DND-41 (cell line): ENCODE results near the gene PTGFRN.

Source experiments
- ATAC-seq: fragments of 200-7000 bp; cut with Tn5 transposase; 3 replicates; pipeline ENCODE4 v1.9.1; 2021; ENCODE audit warnings: low read depth; ENCODE audit not compliant: insufficient read depth
- DNase-seq: peaks from one replicate; pipeline ENCODE4 v3.0.0-alpha.2; 2020
- H2AFZ ChIP-seq: 2 replicates; pipeline ENCODE4 v1.6.0; 2012; ENCODE audit warnings: low read depth, low read length
- H3K27ac ChIP-seq: 2 replicates; pipeline ENCODE4 v1.5.1; 2012; ENCODE audit warnings: low read length, inconsistent platforms
- H3K27me3 ChIP-seq: fragments of 200-600 bp; sonication (generic); 2 replicates; pipeline ENCODE4 v1.6.0; 2012; ENCODE audit warnings: low read length, mild to moderate bottlenecking, inconsistent platforms; ENCODE audit not compliant: insufficient read depth, poor library complexity
- H3K36me3 ChIP-seq: 2 replicates; pipeline ENCODE4 v1.5.1; 2012; ENCODE audit warnings: low read length, inconsistent platforms; ENCODE audit not compliant: insufficient read depth
- H3K4me1 ChIP-seq: 2 replicates; pipeline ENCODE4 v1.5.1; 2012; ENCODE audit warnings: mild to moderate bottlenecking, low read length; ENCODE audit not compliant: insufficient read depth
- H3K4me2 ChIP-seq: 2 replicates; pipeline ENCODE4 v1.6.0; 2012; ENCODE audit warnings: mild to moderate bottlenecking, moderate library complexity, low read length, inconsistent platforms; ENCODE audit not compliant: insufficient read depth
- H3K4me3 ChIP-seq, 2 experiments: fragments of 200-600 bp in 1 of 2; shearing (Covaris generic) in 1 of 2; 2 replicates each; pipeline ENCODE4 v1.5.1; 2012 to 2016; ENCODE audit warnings: inconsistent platforms in 2 of 2, low read length in 2 of 2, mild to moderate bottlenecking in 2 of 2, low read depth in 1 of 2, moderate library complexity in 1 of 2
- H3K79me2 ChIP-seq: 2 replicates; pipeline ENCODE4 v1.6.0; 2012; ENCODE audit warnings: low read length, inconsistent platforms; ENCODE audit not compliant: insufficient read depth
- H3K9ac ChIP-seq: 2 replicates; pipeline ENCODE4 v1.6.0; 2012; ENCODE audit warnings: low read depth, mild to moderate bottlenecking, inconsistent platforms, low read length, moderate library complexity
- H3K9me3 ChIP-seq: 2 replicates; pipeline ENCODE4 v1.5.1; 2012; ENCODE audit warnings: low read length, moderate library complexity, mild to moderate bottlenecking, inconsistent platforms; ENCODE audit not compliant: insufficient read depth, severe bottlenecking
- H4K20me1 ChIP-seq: 2 replicates; pipeline ENCODE4 v1.6.0; 2012; ENCODE audit warnings: low read length; ENCODE audit not compliant: insufficient read depth
- EZH2 ChIP-seq: IDR thresholded peaks from 3 replicates; pipeline ENCODE4 v1.6.1; 2012; ENCODE audit warnings: borderline replicate concordance, low read depth, mild to moderate bottlenecking, moderate library complexity, low read length, inconsistent platforms; ENCODE audit not compliant: severe bottlenecking
- TF ChIP-seq, protein P1 (sequence below): IDR thresholded peaks from 2 replicates; pipeline ENCODE4 v1.5.1; 2012; ENCODE audit warnings: borderline replicate concordance, low read length, moderate library complexity, mild to moderate bottlenecking; ENCODE audit not compliant: poor library complexity, severe bottlenecking; ENCODE audit errors: extremely low read depth

Gene PTGFRN

DNA sequence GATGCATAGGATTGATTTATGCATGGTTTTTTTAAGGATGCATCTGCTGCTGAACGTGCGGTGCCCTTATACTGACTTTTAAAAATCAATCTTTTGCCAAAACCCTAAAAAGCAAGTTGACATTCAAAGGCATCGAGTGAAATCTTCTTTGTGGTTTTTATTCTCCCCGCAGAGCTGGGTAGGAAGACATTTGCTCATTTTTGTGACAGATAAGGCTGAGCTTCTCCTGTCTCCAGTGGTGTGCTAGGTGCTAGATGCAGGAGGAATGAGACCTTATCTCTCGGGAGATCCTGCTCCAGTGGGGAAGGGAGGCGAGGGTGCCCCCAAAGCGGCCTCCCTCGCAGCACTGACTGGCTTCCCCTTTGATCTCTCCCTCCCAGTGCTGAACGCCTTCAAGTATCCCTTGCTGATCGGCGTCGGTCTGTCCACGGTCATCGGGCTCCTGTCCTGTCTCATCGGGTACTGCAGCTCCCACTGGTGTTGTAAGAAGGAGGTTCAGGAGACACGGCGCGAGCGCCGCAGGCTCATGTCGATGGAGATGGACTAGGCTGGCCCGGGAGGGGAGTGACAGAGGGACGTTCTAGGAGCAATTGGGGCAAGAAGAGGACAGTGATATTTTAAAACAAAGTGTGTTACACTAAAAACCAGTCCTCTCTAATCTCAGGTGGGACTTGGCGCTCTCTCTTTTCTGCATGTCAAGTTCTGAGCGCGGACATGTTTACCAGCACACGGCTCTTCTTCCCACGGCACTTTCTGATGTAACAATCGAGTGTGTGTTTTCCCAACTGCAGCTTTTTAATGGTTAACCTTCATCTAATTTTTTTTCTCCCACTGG is 76.9 kb downstream of the PTGFRN start:
- TF ChIP-seq EZH2 = no peak
- TF ChIP-seq, protein P1, sequence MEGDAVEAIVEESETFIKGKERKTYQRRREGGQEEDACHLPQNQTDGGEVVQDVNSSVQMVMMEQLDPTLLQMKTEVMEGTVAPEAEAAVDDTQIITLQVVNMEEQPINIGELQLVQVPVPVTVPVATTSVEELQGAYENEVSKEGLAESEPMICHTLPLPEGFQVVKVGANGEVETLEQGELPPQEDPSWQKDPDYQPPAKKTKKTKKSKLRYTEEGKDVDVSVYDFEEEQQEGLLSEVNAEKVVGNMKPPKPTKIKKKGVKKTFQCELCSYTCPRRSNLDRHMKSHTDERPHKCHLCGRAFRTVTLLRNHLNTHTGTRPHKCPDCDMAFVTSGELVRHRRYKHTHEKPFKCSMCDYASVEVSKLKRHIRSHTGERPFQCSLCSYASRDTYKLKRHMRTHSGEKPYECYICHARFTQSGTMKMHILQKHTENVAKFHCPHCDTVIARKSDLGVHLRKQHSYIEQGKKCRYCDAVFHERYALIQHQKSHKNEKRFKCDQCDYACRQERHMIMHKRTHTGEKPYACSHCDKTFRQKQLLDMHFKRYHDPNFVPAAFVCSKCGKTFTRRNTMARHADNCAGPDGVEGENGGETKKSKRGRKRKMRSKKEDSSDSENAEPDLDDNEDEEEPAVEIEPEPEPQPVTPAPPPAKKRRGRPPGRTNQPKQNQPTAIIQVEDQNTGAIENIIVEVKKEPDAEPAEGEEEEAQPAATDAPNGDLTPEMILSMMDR = no peak
- ATAC-seq = peak; percentile 42
- Histone ChIP-seq H3K27me3 (no peaks in the 10 kb centered on the region), H3K4me3 (no peak overlapping the region), H3K79me2 (no peaks in the 10 kb centered on the region), H3K4me1 (peaks cover 21% of the 10 kb centered on the region), H3K9ac (peak overlapping the region; percentile 13; the same call in 1 of the 2 replicates), H3K4me2 (peak overlapping the region; percentile 35; the same call in 1 of the 2 replicates), H3K9me3 (no peaks in the 10 kb centered on the region), H3K36me3 (no peaks in the 10 kb centered on the region), H4K20me1 (no peaks in the 10 kb centered on the region), H3K27ac (peak overlapping the region; percentile 74), H2AFZ (peak overlapping the region; percentile 80)
- DNase-seq = peak; percentile 36

GRCh38 chr1:116987256-116987555 is 77.5 kb downstream of the PTGFRN start:
- peak overlapping the region; percentile 74 for H3K27ac ChIP-seq
- H2AFZ ChIP-seq = peak overlapping the region; percentile 80
- peak overlapping the region; percentile 35 for H3K4me2 ChIP-seq
- H3K4me1 ChIP-seq = peaks cover 21% of the 10 kb centered on the region
- ATAC-seq (peak; percentile 97), DNase-seq (peak; percentile 84)
- H3K27me3 ChIP-seq = no peaks in the 10 kb centered on the region
- TF ChIP-seq EZH2 = no peak
- TF ChIP-seq, protein P1 = no peak
- no peaks in the 10 kb centered on the region for H4K20me1 ChIP-seq
- 0 out of 4 replicates have a peak overlapping the region, but pooled peaks of 1 of the 2 experiments have one; percentile 4 for H3K4me3 ChIP-seq
- H3K9me3 ChIP-seq = no peaks in the 10 kb centered on the region
- H3K9ac ChIP-seq = peak overlapping the region; percentile 28
- H3K36me3 ChIP-seq = no peaks in the 10 kb centered on the region
- no peaks in the 10 kb centered on the region for H3K79me2 ChIP-seq

DNA sequence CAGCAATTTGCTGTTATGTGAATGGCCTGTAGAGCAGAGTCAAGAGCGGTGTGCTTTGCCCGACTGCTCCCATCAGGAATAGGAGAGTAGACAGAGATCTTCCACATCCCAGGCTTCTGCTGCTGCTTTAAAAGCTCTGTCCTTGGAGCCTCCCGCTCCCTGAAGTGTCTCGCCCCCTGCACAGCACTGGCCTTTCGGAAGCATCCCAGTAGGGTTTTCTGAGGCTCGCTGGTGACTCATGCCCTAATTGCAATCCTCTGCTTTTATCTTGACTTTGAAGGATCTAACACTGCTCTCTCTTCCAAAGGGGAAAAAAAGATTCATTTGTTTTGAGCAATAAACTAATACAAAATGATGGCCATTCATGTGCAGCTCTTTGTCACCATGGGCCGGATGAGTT is 78.5 kb downstream of the PTGFRN start:
- Histone ChIP-seq H3K4me1 (peaks cover 21% of the 10 kb centered on the region), H3K4me2 (no peak overlapping the region), H3K27ac (no peak overlapping the region; the same call in 1 of the 2 replicates), H4K20me1 (no peaks in the 10 kb centered on the region), H3K79me2 (no peaks in the 10 kb centered on the region), H3K4me3 (no peak overlapping the region), H3K9ac (no peak overlapping the region), H3K36me3 (no peaks in the 10 kb centered on the region), H3K27me3 (no peaks in the 10 kb centered on the region), H2AFZ (0 out of 2 replicates have a peak overlapping the region, but pooled peaks have one; percentile 80), H3K9me3 (no peaks in the 10 kb centered on the region)
- no peak for ATAC-seq
- TF ChIP-seq EZH2 = no peak
- TF ChIP-seq, protein P1 = no peak
- DNase-seq = no peak
